Ectodermal cell (in vitro differentiated cells): ENCODE data around the gene BGN.

Experiments used
- H3K27ac ChIP-seq: 2 replicates; pipeline ENCODE4 v1.7.0; 2013; ENCODE audit warnings: mild to moderate bottlenecking, low read depth, low read length; ENCODE audit not compliant: insufficient read depth, poor library complexity, severe bottlenecking
- H3K27me3 ChIP-seq: 2 replicates; pipeline ENCODE4 v1.7.0; 2013; ENCODE audit warnings: mild to moderate bottlenecking, low read length; ENCODE audit not compliant: insufficient read depth, control insufficient read depth, poor library complexity, severe bottlenecking
- H3K36me3 ChIP-seq: one replicate; pipeline ENCODE4 v1.7.0; 2013; ENCODE audit warnings: low read length; ENCODE audit not compliant: control insufficient read depth, insufficient read depth
- H3K4me1 ChIP-seq: one replicate; pipeline ENCODE4 v1.7.0; 2013; ENCODE audit warnings: low read length; ENCODE audit not compliant: control insufficient read depth, insufficient read depth
- H3K4me3 ChIP-seq: 2 replicates; pipeline ENCODE4 v1.7.0; 2013; ENCODE audit warnings: low read depth, low read length, control low read depth; ENCODE audit not compliant: insufficient read depth
- H3K9me3 ChIP-seq: 2 replicates; pipeline ENCODE4 v1.7.0; 2013; ENCODE audit warnings: mild to moderate bottlenecking, low read length, moderate library complexity; ENCODE audit not compliant: control insufficient read depth
- WGBS, 2 experiments: methylation state at CpG; one replicate each; pipeline ENCODE4 v1.1.7; 2013; ENCODE audit warnings: missing lambda C conversion rate in 2 of 2; 5-methylcytosine and 5-hydroxymethylcytosine counted together

Gene BGN

DNA sequence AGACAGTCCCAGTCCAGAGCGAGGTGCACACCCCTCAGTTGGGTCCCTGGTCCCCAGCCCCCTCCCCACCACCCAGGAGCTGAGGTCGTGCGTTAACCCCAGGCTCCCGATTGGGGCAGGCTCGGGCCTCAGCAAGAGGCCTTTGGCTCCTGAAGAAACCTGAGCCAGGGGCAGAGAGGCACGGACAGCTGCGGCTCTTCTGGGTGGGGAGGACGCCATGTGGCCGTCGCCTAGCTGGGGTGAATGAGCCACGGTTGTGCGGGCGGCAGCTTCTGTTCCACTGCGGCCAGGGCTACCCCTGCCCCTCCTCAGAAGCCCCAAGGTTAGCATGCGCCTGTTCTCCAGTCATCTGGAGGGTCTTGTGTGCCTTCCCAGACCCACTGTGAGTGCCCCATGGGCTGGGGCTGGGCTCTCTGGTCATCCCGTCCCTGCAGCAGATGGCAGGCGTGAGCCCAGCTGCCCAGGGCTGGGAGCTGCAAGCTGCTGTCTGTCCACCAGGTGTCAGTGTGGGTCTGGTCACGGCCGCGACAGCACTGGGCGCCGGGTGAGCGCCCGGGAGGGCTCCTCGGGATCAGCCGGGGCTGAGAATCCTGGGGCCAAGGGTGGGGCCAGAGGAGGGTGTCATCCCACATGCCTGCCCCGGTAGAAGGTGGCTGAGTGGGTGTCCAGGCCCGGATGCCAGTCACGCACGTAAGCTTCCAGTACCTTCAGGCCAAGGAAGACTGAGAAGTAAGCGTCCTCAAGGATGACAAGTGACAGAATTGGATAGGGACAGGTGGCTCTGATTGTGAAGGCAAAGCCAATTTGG, 44.6 kb downstream of the BGN start:
- H3K9me3 ChIP-seq, result no peaks in the 10 kb centered on the region
- 46% methylated on average over 31 of the region's 31 CpGs for WGBS, 2 experiments

DNA sequence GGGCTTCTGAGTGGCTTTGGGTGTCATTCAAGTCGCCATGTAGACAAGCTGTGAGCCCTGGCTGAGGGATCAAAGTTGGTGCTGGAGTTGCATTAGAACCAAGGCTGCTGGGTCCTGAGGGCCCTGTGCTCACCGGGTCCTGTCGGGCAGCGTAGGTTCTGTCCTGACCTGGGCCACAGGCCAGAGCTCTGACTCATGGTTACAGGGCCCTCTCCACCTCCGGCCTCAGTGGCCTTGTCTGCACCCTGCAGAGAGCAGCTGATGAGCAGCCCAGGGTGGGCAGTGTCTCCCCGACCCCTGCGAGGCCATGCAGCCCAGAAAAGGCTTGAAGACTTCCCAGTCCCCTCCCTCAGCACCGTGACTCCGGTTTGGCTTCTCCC, 45.2 kb downstream of the BGN start:
- WGBS, 2 experiments, result 82 to 83% methylated on average over 9 of the region's 9 CpGs
- Histone ChIP-seq H3K4me3 (no peak overlapping the region), H3K27me3 (no peaks in the 10 kb centered on the region), H3K4me1 (no peaks in the 10 kb centered on the region), H3K27ac (no peak overlapping the region), H3K9me3 (no peaks in the 10 kb centered on the region), H3K36me3 (no peaks in the 10 kb centered on the region)

More for the DNA sequence above, 44.6 kb downstream of the BGN start:
- no peak overlapping the region for H3K27ac ChIP-seq
- H3K4me1 ChIP-seq, result no peaks in the 10 kb centered on the region
- no peaks in the 10 kb centered on the region for H3K27me3 ChIP-seq
- no peaks in the 10 kb centered on the region for H3K36me3 ChIP-seq
- no peak overlapping the region for H3K4me3 ChIP-seq

DNA sequence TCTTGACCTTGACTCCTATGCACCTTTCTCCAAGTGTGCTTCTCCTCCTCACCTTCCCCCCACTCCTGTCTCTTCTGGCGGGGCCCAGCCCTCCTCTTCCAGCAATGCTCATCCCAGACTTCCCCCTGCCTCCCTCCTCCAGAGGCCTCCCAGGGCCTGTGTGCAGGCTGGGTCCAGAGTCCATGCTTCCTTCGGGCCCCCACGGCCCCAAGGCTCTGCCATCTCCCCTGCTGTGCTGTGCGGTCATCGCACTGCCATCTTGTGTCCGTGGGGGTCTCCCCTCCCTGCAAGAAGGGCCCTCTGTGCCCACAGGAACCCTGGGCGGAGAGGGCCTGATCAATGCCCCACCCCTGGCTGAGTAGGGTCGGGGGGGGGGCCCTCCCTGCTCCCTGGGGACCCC, 49.9 kb downstream of the BGN start:
- H3K9me3 ChIP-seq, result no peaks in the 10 kb centered on the region
- H3K4me3 ChIP-seq, result no peak overlapping the region
- H3K27ac ChIP-seq, result no peak overlapping the region
- 80 to 90% methylated on average over 8 of the region's 8 CpGs for WGBS, 2 experiments
- no peaks in the 10 kb centered on the region for H3K36me3 ChIP-seq
- no peaks in the 10 kb centered on the region for H3K4me1 ChIP-seq
- no peaks in the 10 kb centered on the region for H3K27me3 ChIP-seq

- 91 to 92% methylated on average over 11 of the region's 11 CpGs for WGBS, 2 experiments
- Histone ChIP-seq H3K9me3 (no peaks in the 10 kb centered on the region), H3K27me3 (no peaks in the 10 kb centered on the region)
These were observed 51.6 kb downstream of the BGN start for GRCh38 chrX:153546386-153546785.

DNA sequence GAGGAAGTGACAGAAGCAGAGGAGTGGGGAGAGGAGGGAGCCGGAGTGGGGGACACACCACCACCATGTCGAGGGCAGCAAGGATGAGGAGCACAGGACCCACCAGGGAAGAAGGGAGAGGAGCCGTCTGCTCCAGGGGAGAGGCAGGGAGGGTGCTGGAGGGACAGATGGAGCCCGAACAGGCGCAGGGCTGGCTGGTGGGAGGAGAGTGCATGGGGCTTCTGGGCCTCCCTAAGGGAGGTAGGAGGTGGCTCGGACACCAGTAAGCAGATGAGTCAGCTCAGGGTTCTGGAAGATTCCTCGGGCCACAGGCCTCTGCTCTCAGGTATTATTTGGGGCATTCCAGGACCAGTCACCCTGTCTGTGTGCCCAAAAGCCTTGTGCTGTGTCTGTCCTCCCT, 52.4 kb downstream of the BGN start:
- 90 to 91% methylated on average over 7 of the region's 7 CpGs for WGBS, 2 experiments

More at GRCh38 chrX:153546386-153546785, 51.6 kb downstream of the BGN start:
- Histone ChIP-seq H3K4me1 (no peaks in the 10 kb centered on the region), H3K4me3 (no peak overlapping the region), H3K27ac (no peak overlapping the region), H3K36me3 (no peaks in the 10 kb centered on the region)

GRCh38 chrX:153549231-153549630, 54.5 kb downstream of the BGN start:
- no peak overlapping the region for H3K4me3 ChIP-seq
- no peaks in the 10 kb centered on the region for H3K36me3 ChIP-seq
- no peaks in the 10 kb centered on the region for H3K27me3 ChIP-seq
- no peaks in the 10 kb centered on the region for H3K4me1 ChIP-seq
- WGBS, 2 experiments, result 94 to 95% methylated on average over 17 of the region's 17 CpGs
- H3K9me3 ChIP-seq, result no peaks in the 10 kb centered on the region
- no peak overlapping the region for H3K27ac ChIP-seq

More for the DNA sequence above, 52.4 kb downstream of the BGN start:
- H3K4me3 ChIP-seq, result no peak overlapping the region
- no peaks in the 10 kb centered on the region for H3K9me3 ChIP-seq
- no peaks in the 10 kb centered on the region for H3K27me3 ChIP-seq
- H3K36me3 ChIP-seq, result no peaks in the 10 kb centered on the region
- H3K27ac ChIP-seq, result no peak overlapping the region
- H3K4me1 ChIP-seq, result no peaks in the 10 kb centered on the region

- no peaks in the 10 kb centered on the region for H3K9me3 ChIP-seq
- H3K36me3 ChIP-seq, result no peaks in the 10 kb centered on the region
- WGBS, 2 experiments, result 83 to 88% methylated on average over 16 of the region's 16 CpGs
- H3K4me3 ChIP-seq, result no peak overlapping the region
- H3K27me3 ChIP-seq, result no peaks in the 10 kb centered on the region
- no peak overlapping the region for H3K27ac ChIP-seq
- no peaks in the 10 kb centered on the region for H3K4me1 ChIP-seq
These were observed 55.0 kb downstream of the BGN start for GRCh38 chrX:153549807-153550206.

DNA sequence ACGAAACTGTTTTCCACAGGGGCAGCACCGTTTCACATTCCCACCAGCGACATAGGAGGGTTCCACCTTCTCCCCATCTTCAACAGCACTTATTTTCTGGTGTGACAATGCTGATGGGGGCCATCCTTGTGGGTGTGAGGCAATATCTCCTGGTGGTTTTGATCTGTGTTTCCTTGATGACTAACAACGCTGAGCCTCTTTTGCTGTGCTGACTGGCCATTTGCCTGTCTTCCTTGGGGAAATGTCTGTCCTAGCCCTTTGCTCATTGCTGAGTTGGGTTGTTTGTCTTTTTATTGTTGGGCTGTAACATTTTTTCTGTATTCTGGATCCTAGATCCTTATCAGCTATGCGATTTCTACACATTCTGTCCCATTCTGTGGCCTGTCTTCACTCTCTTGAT, 56.4 kb downstream of the BGN start:
- WGBS, 2 experiments, result 89 to 92% methylated on average over 5 of the region's 5 CpGs
- Histone ChIP-seq H3K4me1 (no peaks in the 10 kb centered on the region), H3K36me3 (no peaks in the 10 kb centered on the region), H3K27ac (no peak overlapping the region), H3K4me3 (no peak overlapping the region), H3K9me3 (no peaks in the 10 kb centered on the region), H3K27me3 (no peaks in the 10 kb centered on the region)

DNA sequence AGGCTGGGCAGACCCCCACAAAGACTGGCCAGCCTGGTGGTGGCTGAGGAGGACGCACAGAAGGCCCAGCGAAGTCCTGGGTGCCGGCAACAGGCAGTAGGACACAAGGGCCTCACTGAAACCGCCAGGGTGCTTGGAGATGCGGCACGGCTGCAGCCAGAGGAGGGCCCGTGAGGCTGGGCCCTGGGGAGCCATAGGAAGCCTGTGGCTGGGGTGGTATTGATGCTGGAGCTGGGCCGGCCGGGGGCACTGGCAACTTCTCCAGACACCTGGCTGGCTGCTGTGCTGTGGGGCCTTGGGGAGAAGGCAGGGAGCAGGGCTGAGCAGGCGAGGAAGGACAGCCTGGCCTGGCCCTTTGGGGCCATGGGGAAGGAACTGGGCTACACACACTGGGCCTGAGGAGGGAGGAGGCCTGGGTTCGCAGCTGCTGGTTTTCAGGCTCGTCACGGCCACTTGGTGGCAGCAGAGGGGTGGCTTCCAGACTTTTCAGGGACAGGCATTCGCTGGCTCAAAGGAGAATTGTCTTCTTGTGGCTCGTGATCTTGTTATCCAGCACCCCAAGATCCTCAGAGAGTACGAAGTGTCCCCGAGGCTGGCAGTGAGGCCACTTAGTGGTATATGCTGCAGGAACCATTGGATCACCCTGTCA, 59.9 kb downstream of the BGN start:
- Histone ChIP-seq H3K27me3 (no peaks in the 10 kb centered on the region), H3K27ac (no peak overlapping the region), H3K4me3 (no peak overlapping the region), H3K4me1 (no peaks in the 10 kb centered on the region), H3K36me3 (no peaks in the 10 kb centered on the region), H3K9me3 (no peaks in the 10 kb centered on the region)
- 48 to 53% methylated on average over 17 of the region's 17 CpGs for WGBS, 2 experiments

- no peaks in the 10 kb centered on the region for H3K4me1 ChIP-seq
- no peaks in the 10 kb centered on the region for H3K36me3 ChIP-seq
- H3K27me3 ChIP-seq, result no peaks in the 10 kb centered on the region
- H3K9me3 ChIP-seq, result no peaks in the 10 kb centered on the region
- H3K27ac ChIP-seq, result no peak overlapping the region
- H3K4me3 ChIP-seq, result no peak overlapping the region
- WGBS, 2 experiments, result 91 to 95% methylated on average over 11 to 12 of the region's 12 CpGs
These were observed 62.0 kb downstream of the BGN start for GRCh38 chrX:153556767-153557166.
